Stimulated activated CD8-positive, alpha-beta memory T cell treated with anti-CD3 and anti-CD28 coated beads, Interleukin-2, amount 100 ng/mL, for 48 hours (primary cell): ENCODE measurements around the gene MAPK7.

Experiments used
- DNase-seq, 2 donors: peaks; one replicate each; pipeline ENCODE4 v3.0.0-alpha.2; 2020; ENCODE audit warnings: low read depth in 2 of 2

MAPK7 gene

DNA sequence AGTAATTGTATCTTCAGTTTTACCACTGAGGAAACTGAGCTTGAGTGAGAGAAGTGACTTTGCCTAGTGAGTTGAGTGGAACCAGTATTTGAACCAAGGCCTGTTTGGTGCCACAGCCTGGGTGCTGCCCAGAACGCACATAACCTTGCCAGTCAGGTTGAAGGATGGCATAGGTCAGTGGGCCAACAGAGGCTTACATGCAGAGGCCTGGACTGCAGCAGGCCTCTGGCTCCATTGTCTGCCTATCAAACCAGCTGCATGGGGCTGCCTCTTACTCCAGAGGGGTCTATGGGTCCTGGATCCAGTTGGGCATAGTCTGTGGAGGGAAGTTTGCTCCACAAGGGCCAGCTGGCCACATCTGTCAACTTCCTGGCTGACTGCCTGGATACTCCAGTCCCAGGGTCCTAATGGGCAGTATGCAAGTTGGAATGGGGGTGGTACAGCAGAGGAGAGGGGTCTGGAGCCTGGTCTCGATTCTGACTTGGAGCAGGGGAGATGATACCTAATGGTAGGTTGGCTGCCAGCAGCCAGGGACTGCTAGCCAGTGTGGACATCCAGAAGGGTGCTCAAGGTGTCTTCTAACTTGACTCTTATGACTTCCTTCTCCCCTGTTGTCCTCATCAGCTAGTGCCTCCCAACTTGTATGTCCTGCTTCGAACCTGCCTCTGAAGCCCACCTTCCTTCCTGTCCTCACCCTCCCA is 21.6 kb downstream of the MAPK7 start:
- no peak for DNase-seq

DNA sequence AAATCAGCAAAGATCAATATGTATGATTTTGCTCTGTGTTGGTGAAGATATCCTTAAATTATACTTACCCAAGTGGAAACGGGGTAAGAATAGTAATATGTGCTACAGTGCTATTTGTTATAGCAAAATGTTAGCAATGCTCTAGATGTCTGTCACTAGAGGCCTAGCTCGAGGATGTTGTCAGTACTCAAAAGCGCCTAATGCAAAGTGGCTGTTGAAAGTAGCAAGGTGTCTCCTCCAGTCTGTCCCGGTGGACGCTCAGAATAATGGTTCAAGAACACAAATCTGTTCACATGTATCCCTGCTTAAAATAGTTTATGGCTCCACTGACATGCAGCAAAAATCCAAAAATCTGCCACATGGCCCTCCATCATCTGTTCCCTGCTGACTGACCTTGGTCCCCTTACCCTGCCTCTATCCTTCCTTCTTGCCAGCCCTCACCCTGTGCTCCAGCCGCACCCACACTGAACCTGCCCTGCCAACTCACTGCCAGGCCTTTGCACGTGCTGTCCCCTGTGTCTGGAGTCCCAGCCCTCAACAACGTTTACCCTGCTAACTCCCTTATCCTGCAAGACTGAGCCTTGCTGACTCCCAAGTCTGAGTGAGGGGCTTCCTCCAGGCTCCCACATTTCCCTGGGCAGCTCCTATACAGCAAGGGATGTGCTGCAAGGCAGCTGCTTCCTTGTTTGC is 23.2 kb downstream of the MAPK7 start:
- no peak for DNase-seq

DNA sequence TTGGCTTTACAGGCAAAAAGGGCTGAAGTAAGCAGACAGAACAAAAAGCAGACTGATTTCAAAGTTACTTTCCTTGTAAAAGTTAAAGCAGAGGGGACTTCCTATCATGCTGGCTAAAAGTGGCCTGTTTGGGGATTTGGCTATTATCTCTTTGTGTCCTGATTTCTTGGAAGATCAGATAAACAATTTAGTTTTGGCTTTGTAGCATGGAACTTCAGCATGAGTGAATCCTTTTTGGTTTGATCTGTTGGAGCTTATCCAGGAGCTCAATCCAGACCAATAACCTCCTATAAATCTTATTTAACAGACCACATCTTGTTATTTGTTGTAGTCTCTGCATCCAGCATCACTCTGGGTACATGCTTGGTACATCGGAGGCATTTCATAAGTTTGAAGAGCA is 23.9 kb downstream of the MAPK7 start:
- DNase-seq, result no peak

GRCh38 chr17:19403021-19403420 is 24.7 kb downstream of the MAPK7 start:
- DNase-seq, result no peak

GRCh38 chr17:19404264-19404663 is 26.0 kb downstream of the MAPK7 start:
- DNase-seq, result no peak

GRCh38 chr17:19405114-19405513 is 26.8 kb downstream of the MAPK7 start:
- no peak for DNase-seq

GRCh38 chr17:19407601-19408345 is 29.5 kb downstream of the MAPK7 start:
- DNase-seq, result no peak

- DNase-seq, result no peak
These were observed 30.0 kb downstream of the MAPK7 start for GRCh38 chr17:19408346-19408710.

- DNase-seq, result no peak
These were observed 30.8 kb downstream of the MAPK7 start for GRCh38 chr17:19409066-19409465.

DNA sequence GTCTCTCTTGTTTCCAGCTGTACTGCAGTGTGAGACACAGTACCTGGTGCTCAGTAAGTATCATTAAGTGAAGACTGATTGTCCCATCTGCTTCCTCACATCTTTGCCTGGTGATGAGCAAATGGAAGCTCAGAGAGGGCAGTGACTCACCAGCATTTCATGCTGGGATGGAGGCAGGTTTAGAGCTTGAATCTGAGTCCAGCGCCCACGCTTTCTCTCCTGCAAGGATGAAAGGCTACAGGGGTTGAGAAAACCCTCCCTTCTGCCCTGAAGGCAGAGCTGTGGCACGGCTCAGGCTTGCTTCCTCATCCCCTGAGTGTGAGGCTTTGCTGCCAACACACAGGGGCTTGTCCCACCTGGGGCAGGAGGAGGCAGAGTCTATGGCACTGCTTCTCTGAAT is 31.2 kb downstream of the MAPK7 start:
- DNase-seq, result no peak

GRCh38 chr17:19410091-19410490 is 31.8 kb downstream of the MAPK7 start:
- no peak for DNase-seq

- no peak for DNase-seq
These were observed 32.8 kb downstream of the MAPK7 start, which contains the start of gene RNF112 for GRCh38 chr17:19410875-19411620. Gene RNF112 (plus strand): TSS chr17:19411232. CDS start chr17:19411409, 177 bp downstream.

- no peak for DNase-seq
These were observed 33.3 kb downstream of the MAPK7 start for GRCh38 chr17:19411631-19412030.

GRCh38 chr17:19412510-19412909 is 34.2 kb downstream of the MAPK7 start:
- no peak for DNase-seq

DNA sequence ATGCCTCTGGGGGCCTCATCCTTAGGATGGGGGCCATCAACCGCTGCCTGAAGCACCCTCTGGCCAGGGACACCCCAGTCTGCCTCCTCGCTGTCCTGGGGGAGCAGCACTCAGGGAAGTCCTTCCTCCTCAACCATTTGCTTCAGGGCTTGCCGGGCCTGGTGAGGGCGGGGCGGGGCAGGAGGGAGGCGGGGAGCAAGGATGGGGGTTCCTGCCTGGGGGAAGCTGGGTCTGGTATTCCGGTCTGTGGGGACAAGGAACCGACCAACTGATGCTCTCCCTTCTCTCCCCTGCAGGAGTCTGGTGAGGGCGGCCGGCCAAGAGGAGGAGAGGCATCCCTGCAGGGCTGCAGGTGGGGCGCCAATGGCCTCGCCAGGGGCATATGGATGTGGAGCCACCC is 34.7 kb downstream of the MAPK7 start:
- no peak for DNase-seq

- DNase-seq, result no peak
These were observed 35.5 kb downstream of the MAPK7 start for GRCh38 chr17:19413761-19414160.

GRCh38 chr17:19414396-19415280 is 36.3 kb downstream of the MAPK7 start:
- no peak for DNase-seq

DNA sequence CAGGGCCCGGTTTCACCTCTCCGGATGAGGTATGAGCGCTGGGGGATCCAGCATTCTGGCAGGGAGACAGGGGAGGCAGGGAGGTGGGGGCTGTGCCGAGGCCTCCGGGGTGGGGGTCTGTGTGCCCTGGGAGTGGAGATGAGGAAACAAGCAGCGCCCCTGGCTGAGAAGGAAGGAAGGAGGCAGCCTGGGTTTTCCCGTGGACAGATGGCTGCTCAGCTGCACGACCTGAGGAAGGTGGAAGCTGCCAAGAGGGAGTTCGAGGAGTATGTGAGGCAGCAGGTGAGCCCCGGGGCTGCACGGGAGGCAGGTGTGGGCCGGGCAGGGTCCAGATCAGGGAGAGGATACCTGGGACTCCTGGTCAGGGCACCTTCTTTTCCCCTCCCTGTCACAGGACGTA is 37.0 kb downstream of the MAPK7 start:
- no peak for DNase-seq

DNA sequence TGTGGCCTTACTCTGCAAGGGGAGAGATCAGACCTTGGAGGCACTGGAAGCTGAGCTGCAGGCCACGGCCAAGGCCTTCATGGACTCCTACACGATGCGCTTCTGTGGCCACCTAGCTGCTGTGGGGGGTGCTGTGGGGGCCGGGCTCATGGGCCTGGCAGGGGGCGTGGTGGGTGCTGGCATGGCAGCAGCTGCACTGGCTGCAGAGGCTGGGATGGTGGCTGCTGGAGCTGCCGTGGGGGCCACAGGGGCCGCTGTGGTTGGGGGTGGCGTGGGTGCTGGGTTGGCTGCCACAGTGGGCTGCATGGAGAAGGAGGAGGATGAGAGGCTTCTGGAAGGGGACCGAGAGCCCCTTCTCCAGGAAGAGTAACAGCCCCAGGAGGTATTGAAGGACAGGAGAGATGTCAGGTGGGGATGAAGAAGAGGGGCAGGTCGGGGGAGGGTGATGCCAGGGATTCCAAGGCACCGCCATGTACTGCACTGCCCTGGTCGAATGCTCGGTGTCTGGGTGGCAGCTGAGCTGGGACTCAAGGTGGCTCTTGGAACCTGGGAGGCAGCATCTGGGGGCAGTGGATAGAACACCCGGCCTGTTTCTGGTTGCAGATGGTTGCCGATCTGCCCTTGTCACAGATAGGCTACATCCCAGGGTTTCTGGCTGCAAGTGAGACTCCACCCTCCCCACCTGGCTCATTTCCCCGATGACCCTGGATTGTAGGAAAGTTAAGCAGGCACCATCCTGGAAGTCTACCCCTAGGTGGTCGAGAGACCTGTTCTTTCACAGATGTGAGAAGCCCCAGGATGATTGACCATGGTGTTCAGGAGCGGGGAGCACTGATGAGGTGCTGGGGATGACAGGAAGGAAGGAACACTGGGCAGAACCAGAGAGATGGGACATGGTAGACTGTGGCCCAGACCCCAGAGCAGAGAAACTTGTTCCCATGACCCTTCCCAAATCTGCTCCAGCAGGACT is 37.8 kb downstream of the MAPK7 start:
- DNase-seq, result no peak

DNA sequence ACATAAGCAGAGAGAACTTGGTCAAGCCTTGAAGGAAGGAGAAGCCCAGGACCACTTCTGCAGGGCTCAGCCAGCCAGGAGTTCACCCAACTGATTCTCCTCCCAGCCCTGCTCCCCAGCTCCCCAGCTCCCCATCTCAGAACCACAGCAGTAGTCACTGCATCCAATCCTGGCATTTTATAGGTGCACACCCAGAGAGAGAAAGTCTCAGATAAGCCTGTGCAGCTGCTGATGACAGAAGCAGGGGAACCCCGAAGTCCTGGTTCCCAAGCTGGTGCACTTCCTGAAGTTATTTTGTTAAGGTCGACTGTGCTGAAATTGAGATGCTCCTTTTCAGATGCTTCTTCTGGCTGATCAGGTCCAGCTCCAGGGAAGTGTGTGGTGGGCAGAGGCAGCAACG is 39.3 kb downstream of the MAPK7 start:
- DNase-seq, result no peak
